ENCODE measurements around the gene MRPL14.
"Not testable (repeated sequence)": the region's sequence is repeated elsewhere in the genome, so short reads cannot be mapped to it uniquely, and the experiment has no call there.

Gene MRPL14

GRCh38 chr6:44096612-44097011 is 30.6 kb downstream of the MRPL14 start:
- Histone ChIP-seq H3K9ac (peak overlapping the region in 1 of 11 experiments; percentile 39; a peak in 1 of 22 replicates), H3K4me3 (no peak overlapping the region), H3K36me3 (peaks cover 8 to 55% (median 31%) of the 10 kb centered on the region in 11 experiments; a peak in 19 of 22 replicates), H4K20me1 (peaks cover 5 to 70% (median 43%) of the 10 kb centered on the region in 11 experiments; a peak in 20 of 22 replicates), H3K27ac (peak overlapping the region in 4 of 11 experiments; percentile 19 to 64 (median 33); a peak in 5 of 22 replicates), H3K4me2 (peak overlapping the region in 4 of 11 experiments; percentile 3 to 42 (median 24); a peak in 3 of 22 replicates), H3K9me3 (replicated peaks in 1 of 11) (no peaks in the 10 kb centered on the region), H3K4me1 (peaks cover 0 to 28% (median 19%) of the 10 kb centered on the region in 10 experiments; a peak in 16 of 20 replicates), H3K27me3 (no peaks in the 10 kb centered on the region)
- peak in 1 of 11 experiments; percentile 55; a peak in 1 of 22 replicates for TF ChIP-seq Cebpa-rat (IDR thresholded peaks at IDR 0.05)

- peaks cover 8 to 53% (median 29%) of the 10 kb centered on the region in 11 experiments; a peak in 19 of 22 replicates for H3K36me3 ChIP-seq
- H3K9me3 ChIP-seq (replicated peaks in 1 of 11); H3K4me2 ChIP-seq; H3K27me3 ChIP-seq; H3K4me3 ChIP-seq: not testable (repeated sequence)
- peak overlapping the region in 1 of 11 experiments; percentile 11; a peak in 1 of 22 replicates for H3K27ac ChIP-seq
- H3K9ac ChIP-seq = peak overlapping the region in 4 of 11 experiments; percentile 2 to 32 (median 12); a peak in 3 of 22 replicates
- peaks cover 0 to 28% (median 19%) of the 10 kb centered on the region in 10 experiments; a peak in 16 of 20 replicates for H3K4me1 ChIP-seq
- H4K20me1 ChIP-seq = peaks cover 5 to 59% (median 31%) of the 10 kb centered on the region in 11 experiments; a peak in 20 of 22 replicates
Measured at GRCh38 chr6:44095243-44095623, 32.0 kb downstream of the MRPL14 start.

GRCh38 chr6:44094403-44095242 is 32.6 kb downstream of the MRPL14 start:
- H3K9ac ChIP-seq = peak overlapping the region in 4 of 11 experiments; percentile 2 to 32 (median 12); a peak in 4 of 22 replicates
- TF ChIP-seq Cebpa-rat (IDR thresholded peaks at IDR 0.05) = no peak

GRCh38 chr6:44093750-44094402 is 33.4 kb downstream of the MRPL14 start:
- no peak overlapping the region for H3K4me3 ChIP-seq
- H3K9me3 ChIP-seq (replicated peaks in 1 of 11) = no peaks in the 10 kb centered on the region
- peaks cover 5 to 53% (median 24%) of the 10 kb centered on the region in 11 experiments; a peak in 16 of 22 replicates for H3K36me3 ChIP-seq
- no peak for TF ChIP-seq Cebpa-rat (IDR thresholded peaks at IDR 0.05)
- H3K4me1 ChIP-seq = peaks cover 0 to 28% (median 19%) of the 10 kb centered on the region in 10 experiments; a peak in 16 of 20 replicates
- no peak overlapping the region for H3K4me2 ChIP-seq
- H4K20me1 ChIP-seq = peaks cover 5 to 57% (median 20%) of the 10 kb centered on the region in 11 experiments; a peak in 20 of 22 replicates
- H3K9ac ChIP-seq = peak overlapping the region in 2 of 11 experiments; percentile 4 to 11; a peak in 1 of 22 replicates
- H3K27me3 ChIP-seq = no peaks in the 10 kb centered on the region
- no peak overlapping the region for H3K27ac ChIP-seq

More at GRCh38 chr6:44094403-44095242, 32.6 kb downstream of the MRPL14 start:
- Histone ChIP-seq H3K4me2 (no peak overlapping the region), H3K36me3 (peaks cover 4 to 53% (median 24%) of the 10 kb centered on the region in 11 experiments; a peak in 20 of 22 replicates), H3K9me3 (replicated peaks in 1 of 11) (no peaks in the 10 kb centered on the region), H4K20me1 (peaks cover 5 to 59% (median 25%) of the 10 kb centered on the region in 11 experiments; a peak in 20 of 22 replicates), H3K4me1 (peaks cover 0 to 28% (median 19%) of the 10 kb centered on the region in 10 experiments; a peak in 16 of 20 replicates), H3K4me3 (no peak overlapping the region), H3K27me3 (no peaks in the 10 kb centered on the region), H3K27ac (peak overlapping the region in 1 of 11 experiments; percentile 11; a peak in 1 of 22 replicates)

GRCh38 chr6:44093066-44093465 is 34.2 kb downstream of the MRPL14 start:
- Histone ChIP-seq H3K36me3 (peaks cover 5 to 55% (median 23%) of the 10 kb centered on the region in 11 experiments; a peak in 15 of 22 replicates), H3K9ac (peak overlapping the region in 1 of 11 experiments; percentile 41; a peak in 1 of 22 replicates), H3K27me3 (no peaks in the 10 kb centered on the region), H4K20me1 (peaks cover 5 to 50% (median 20%) of the 10 kb centered on the region in 11 experiments; a peak in 20 of 22 replicates), H3K27ac (no peak overlapping the region), H3K4me2 (no peak overlapping the region), H3K4me1 (peaks cover 0 to 26% (median 18%) of the 10 kb centered on the region in 10 experiments; a peak in 16 of 20 replicates), H3K9me3 (replicated peaks in 1 of 11) (no peaks in the 10 kb centered on the region), H3K4me3 (no peak overlapping the region)
- no peak for TF ChIP-seq Cebpa-rat (IDR thresholded peaks at IDR 0.05)

GRCh38 chr6:44091981-44092884 is 35.0 kb downstream of the MRPL14 start:
- H3K4me1 ChIP-seq = peaks cover 0 to 26% (median 18%) of the 10 kb centered on the region in 10 experiments; a peak in 17 of 20 replicates
- H3K27ac ChIP-seq = no peak overlapping the region
- peaks cover 2 to 50% (median 11%) of the 10 kb centered on the region in 11 experiments; a peak in 20 of 22 replicates for H4K20me1 ChIP-seq
- no peak for TF ChIP-seq Cebpa-rat (IDR thresholded peaks at IDR 0.05)
- no peak overlapping the region for H3K4me3 ChIP-seq
- H3K27me3 ChIP-seq = no peaks in the 10 kb centered on the region
- 0 out of 22 replicates have a peak overlapping the region, but pooled peaks of 1 of the 11 experiments have one; percentile 12 for H3K9ac ChIP-seq
- peaks cover 5 to 55% (median 23%) of the 10 kb centered on the region in 11 experiments; a peak in 15 of 22 replicates for H3K36me3 ChIP-seq
- H3K9me3 ChIP-seq (replicated peaks in 1 of 11) = no peaks in the 10 kb centered on the region
- H3K4me2 ChIP-seq = no peak overlapping the region

GRCh38 chr6:44091356-44091755 is 35.9 kb downstream of the MRPL14 start:
- not testable (repeated sequence) for H3K4me3 ChIP-seq; H3K9ac ChIP-seq; H3K27ac ChIP-seq; H3K9me3 ChIP-seq (replicated peaks in 1 of 11); H3K4me2 ChIP-seq; H3K27me3 ChIP-seq
- peaks cover under 1 to 28% (median 21%) of the 10 kb centered on the region in 10 experiments; a peak in 16 of 20 replicates for H3K4me1 ChIP-seq
- peaks cover 5 to 55% (median 23%) of the 10 kb centered on the region in 11 experiments; a peak in 15 of 22 replicates for H3K36me3 ChIP-seq
- peaks cover 0 to 46% (median 4%) of the 10 kb centered on the region in 11 experiments; a peak in 16 of 22 replicates for H4K20me1 ChIP-seq
